NCI-H2196 treated with DMSO at 0.1 percent for 48 hours (cell line): ENCODE results near the gene TSPYL2.

Experiments
- DNase-seq: peaks from one replicate; lab custom pipeline; 2025; ENCODE audit not compliant: unreplicated experiment; lab: John Stamatoyannopoulos, UW

TSPYL2 gene

DNA sequence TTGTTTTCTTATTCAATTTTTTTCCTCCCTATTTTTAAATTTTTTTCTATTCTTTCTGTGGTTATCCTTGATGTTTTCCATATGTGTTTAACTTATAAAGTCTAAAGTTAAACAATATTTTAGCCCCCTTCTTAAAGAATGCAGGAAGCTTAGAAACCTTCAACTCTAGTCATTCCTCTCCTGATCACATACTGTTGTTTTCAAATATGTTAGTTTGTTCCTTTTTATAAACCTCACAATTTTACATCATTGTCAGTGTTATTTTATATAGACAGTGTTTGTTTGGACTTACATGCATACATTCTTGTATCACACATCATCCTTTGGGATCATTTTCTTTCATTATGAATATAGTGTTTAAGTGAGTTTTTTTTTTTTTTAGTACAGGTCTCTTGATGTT is 43.3 kb downstream of the TSPYL2 start:
- DNase-seq, result no peak

DNA sequence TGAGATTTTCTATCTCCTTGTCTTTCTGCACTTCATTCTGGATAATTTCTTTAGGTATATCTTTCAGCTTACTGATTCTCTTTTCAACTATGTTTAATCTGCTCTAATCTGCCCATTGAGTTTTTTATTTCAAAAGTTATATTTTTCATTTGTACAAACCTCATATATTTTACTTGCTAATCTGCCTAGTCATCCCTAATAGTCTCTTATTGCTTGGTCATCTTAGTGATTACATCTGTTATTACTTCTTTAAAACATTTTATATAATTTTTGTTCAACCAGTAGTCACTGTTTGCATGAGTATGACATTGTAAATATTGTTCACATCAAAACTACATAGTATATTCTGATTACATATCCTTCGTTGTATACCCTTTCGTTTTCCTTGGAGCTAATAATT is 44.2 kb downstream of the TSPYL2 start:
- no peak for DNase-seq

DNA sequence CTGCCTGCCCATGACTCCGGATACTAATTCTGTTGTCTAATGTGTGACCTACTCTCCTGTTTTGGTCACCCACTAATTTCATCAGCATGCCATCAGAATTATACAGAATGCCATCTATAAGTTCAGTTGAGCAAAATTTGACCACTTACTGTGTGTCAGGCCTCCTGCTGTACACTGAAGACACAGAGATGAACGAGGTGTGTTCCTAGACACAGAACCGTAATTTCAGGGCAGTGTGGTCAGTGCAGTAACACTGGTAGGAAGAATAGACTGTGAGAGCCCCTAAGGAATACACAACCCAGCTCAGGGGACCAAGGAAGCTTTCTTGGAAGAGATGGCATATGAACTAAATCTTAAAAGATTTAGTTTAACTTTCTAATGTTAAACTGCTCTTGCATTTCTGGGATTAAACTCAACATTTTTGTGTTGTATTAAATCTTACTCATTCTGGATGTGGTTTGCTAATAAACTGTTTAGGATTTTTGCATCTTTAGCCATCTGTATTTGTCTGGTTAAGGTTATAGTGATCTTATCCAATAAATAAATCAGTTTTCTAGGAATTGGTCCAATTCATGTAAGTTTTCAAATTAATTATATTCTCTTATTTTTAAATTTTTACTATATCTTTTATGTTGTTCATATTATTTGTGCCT is 46.1 kb downstream of the TSPYL2 start:
- no peak for DNase-seq

DNA sequence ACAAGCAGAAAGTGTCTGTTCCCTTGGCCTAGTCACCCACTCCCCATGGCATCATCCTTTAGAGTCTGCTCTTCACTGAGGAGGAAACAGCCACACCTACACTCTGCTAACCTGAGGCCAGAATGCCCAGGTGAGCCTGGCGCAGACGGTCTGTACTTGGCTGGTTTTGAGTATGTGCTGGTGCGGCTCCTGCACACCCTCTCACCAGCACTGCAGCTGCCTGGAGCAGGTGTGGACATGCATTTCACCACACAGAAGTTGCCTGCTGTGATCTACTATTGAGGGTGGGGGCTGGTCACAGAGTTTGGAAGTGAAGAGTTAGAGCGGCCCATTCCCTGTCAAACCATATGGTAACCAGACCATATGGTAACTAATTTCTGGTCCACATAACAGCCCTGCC is 51.2 kb downstream of the TSPYL2 start:
- DNase-seq, result no peak

DNA sequence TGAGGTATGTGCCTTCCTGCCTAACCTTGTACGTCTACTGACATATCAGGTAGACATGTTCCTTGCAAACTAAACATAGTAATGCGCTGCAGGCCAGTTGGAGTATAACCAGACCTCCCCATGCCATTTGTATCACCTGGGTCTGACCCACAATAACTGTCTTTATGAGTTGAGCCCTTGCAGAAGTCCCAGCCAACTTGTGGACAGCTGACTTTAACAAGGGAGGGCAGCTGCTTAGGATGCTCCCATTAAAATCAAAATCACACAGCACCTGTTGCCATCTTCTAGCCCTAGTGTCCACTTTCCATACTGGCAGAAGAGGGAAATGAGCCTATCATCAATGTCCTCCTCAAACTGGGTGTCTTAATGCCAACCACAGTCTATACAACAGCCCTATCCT is 53.4 kb downstream of the TSPYL2 start:
- DNase-seq, result no peak
